H9 (cell line): ENCODE data around the gene SYDE2. TPM values are rescaled to one million over a fixed set of nuclear protein-coding genes. Genes with fewer than 3 reads are reported as not detected.

Experiments used
- DNase-seq: peaks from one replicate; pipeline ENCODE4 v3.0.0-alpha.2; 2017
- H2AFZ ChIP-seq: one replicate; pipeline ENCODE4 v1.6.1; 2013; ENCODE audit warnings: mild to moderate bottlenecking, low read length, control low read depth, moderate library complexity
- H2AK5ac ChIP-seq: 2 replicates; pipeline ENCODE4 v1.6.1; 2013; ENCODE audit warnings: low read length, control low read depth, mixed read lengths; ENCODE audit not compliant: insufficient read length
- H2BK120ac ChIP-seq: one replicate; pipeline ENCODE4 v1.6.1; 2013; ENCODE audit warnings: low read depth, mild to moderate bottlenecking, low read length, control low read depth, inconsistent platforms; ENCODE audit not compliant: poor library complexity, severe bottlenecking
- H2BK12ac ChIP-seq: 2 replicates; pipeline ENCODE4 v1.6.1; 2013; ENCODE audit warnings: low read length, control low read depth, mixed read lengths, low read depth; ENCODE audit not compliant: insufficient read length
- H2BK15ac ChIP-seq: 2 replicates; pipeline ENCODE4 v1.6.1; 2013; ENCODE audit warnings: low read depth, low read length, control low read depth
- H2BK20ac ChIP-seq: one replicate; pipeline ENCODE4 v1.6.1; 2013; ENCODE audit warnings: low read depth, mild to moderate bottlenecking, low read length, control low read depth, inconsistent platforms; ENCODE audit not compliant: poor library complexity, severe bottlenecking
- H2BK5ac ChIP-seq: 2 replicates; pipeline ENCODE4 v1.6.1; 2013; ENCODE audit warnings: low read length, control low read depth, mixed read lengths; ENCODE audit not compliant: insufficient read length
- H3K14ac ChIP-seq: 2 replicates; pipeline ENCODE4 v1.6.1; 2013; ENCODE audit warnings: low read length, control low read depth; ENCODE audit not compliant: insufficient read depth
- H3K18ac ChIP-seq: 2 replicates; pipeline ENCODE4 v1.6.1; 2013; ENCODE audit warnings: low read depth, mild to moderate bottlenecking, mixed read lengths, low read length, control low read depth; ENCODE audit not compliant: insufficient read length
- H3K23ac ChIP-seq: 2 replicates; pipeline ENCODE4 v1.6.1; 2013; ENCODE audit warnings: low read length, control low read depth, mixed read lengths, low read depth; ENCODE audit not compliant: insufficient read length
- H3K23me2 ChIP-seq: 2 replicates; pipeline ENCODE4 v1.6.1; 2013; ENCODE audit warnings: low read depth, mild to moderate bottlenecking, mixed read lengths, low read length, control low read depth; ENCODE audit not compliant: insufficient read length, poor library complexity, severe bottlenecking
- H3K27ac ChIP-seq: 2 replicates; pipeline ENCODE4 v1.5.1; 2013; ENCODE audit warnings: low read length, control low read depth, mixed read lengths, low read depth; ENCODE audit not compliant: insufficient read length
- H3K27me3 ChIP-seq: 2 replicates; pipeline ENCODE4 v1.6.1; 2013; ENCODE audit warnings: low read length, control low read depth, inconsistent platforms; ENCODE audit not compliant: insufficient read depth
- H3K4ac ChIP-seq: 2 replicates; pipeline ENCODE4 v1.6.1; 2013; ENCODE audit warnings: low read depth, mild to moderate bottlenecking, control low read depth, inconsistent platforms, low read length, moderate library complexity
- H3K4me1 ChIP-seq: 2 replicates; pipeline ENCODE4 v1.6.1; 2013; ENCODE audit warnings: low read length, control low read depth, inconsistent platforms; ENCODE audit not compliant: insufficient read depth
- H3K4me2 ChIP-seq: 2 replicates; pipeline ENCODE4 v1.6.1; 2013; ENCODE audit warnings: low read length, control low read depth, mixed read lengths; ENCODE audit not compliant: insufficient read length, insufficient read depth
- H3K56ac ChIP-seq: 2 replicates; pipeline ENCODE4 v1.6.1; 2013; ENCODE audit warnings: low read depth, mild to moderate bottlenecking, mixed read lengths, low read length, control low read depth; ENCODE audit not compliant: insufficient read length
- H3K79me1 ChIP-seq: 2 replicates; pipeline ENCODE4 v1.6.1; 2013; ENCODE audit warnings: low read depth, mild to moderate bottlenecking, moderate library complexity, low read length, control low read depth, inconsistent platforms; ENCODE audit not compliant: insufficient read depth, poor library complexity, severe bottlenecking
- H3K79me2 ChIP-seq: 2 replicates; pipeline ENCODE4 v1.6.1; 2013; ENCODE audit warnings: low read length, control low read depth, inconsistent platforms; ENCODE audit not compliant: insufficient read depth
- H3K9ac ChIP-seq: 2 replicates; pipeline ENCODE4 v1.6.1; 2013; ENCODE audit warnings: low read length, control low read depth, mixed read lengths; ENCODE audit not compliant: insufficient read length; ENCODE audit errors: extremely low read depth
- H3K9me3 ChIP-seq: one replicate; pipeline ENCODE4 v1.6.1; 2013; ENCODE audit warnings: low read depth, low read length, inconsistent platforms; ENCODE audit not compliant: control insufficient read depth
- H3T11ph ChIP-seq: one replicate; pipeline ENCODE4 v1.6.1; 2013; ENCODE audit warnings: mild to moderate bottlenecking, low read length, control low read depth, inconsistent platforms
- H4K20me1 ChIP-seq: one replicate; pipeline ENCODE4 v1.6.1; 2013; ENCODE audit not compliant: control insufficient read depth, insufficient read length, insufficient read depth
- H4K5ac ChIP-seq: 2 replicates; pipeline ENCODE4 v1.6.1; 2013; ENCODE audit warnings: low read depth, mild to moderate bottlenecking, mixed read lengths, low read length, control low read depth; ENCODE audit not compliant: insufficient read length
- H4K8ac ChIP-seq: replicated peaks from 2 replicates; pipeline ENCODE4 v1.6.1; 2013; ENCODE audit warnings: low read length, control low read depth, mixed read lengths, low read depth; ENCODE audit not compliant: insufficient read length
- H4K91ac ChIP-seq: 2 replicates; pipeline ENCODE4 v1.6.1; 2013; ENCODE audit warnings: low read depth, mild to moderate bottlenecking, moderate library complexity, mixed read lengths, low read length, control low read depth; ENCODE audit not compliant: insufficient read length
- H3K27ac Mint-ChIP-seq, 3 experiments: 2 replicates in 2 of 3; 3 replicates in 1 of 3; pipeline ENCODE4 v1.8.0; 2020 to 2021; ENCODE audit warnings: mixed read lengths in 3 of 3, mild to moderate bottlenecking in 1 of 3, moderate library complexity in 1 of 3
- H3K27me3 Mint-ChIP-seq: 2 replicates; pipeline ENCODE4 v1.8.0; 2021; ENCODE audit warnings: low read depth, mild to moderate bottlenecking, moderate library complexity, mixed read lengths
- H3K36me3 Mint-ChIP-seq, 3 experiments: 2 replicates in 2 of 3; 3 replicates in 1 of 3; pipeline ENCODE4 v1.8.0; 2020 to 2021; ENCODE audit warnings: low read depth in 3 of 3, mixed read lengths in 3 of 3; ENCODE audit not compliant: insufficient read depth in 1 of 3
- H3K4me1 Mint-ChIP-seq, 2 experiments: 2 replicates each; pipeline ENCODE4 v1.8.0; 2020; ENCODE audit warnings: mixed read lengths in 2 of 2
- H3K4me3 Mint-ChIP-seq, 2 experiments: 2 replicates in 1 of 2; 3 replicates in 1 of 2; pipeline ENCODE4 v1.8.0; 2020 to 2021; ENCODE audit warnings: mild to moderate bottlenecking in 2 of 2, mixed read lengths in 2 of 2, moderate library complexity in 1 of 2
- H3K9me3 Mint-ChIP-seq, 2 experiments: 2 replicates in 1 of 2; 3 replicates in 1 of 2; pipeline ENCODE4 v1.8.0; 2020; ENCODE audit warnings: mild to moderate bottlenecking in 2 of 2, mixed read lengths in 2 of 2, moderate library complexity in 1 of 2
- WGBS: extraction: QIAGEN DNeasy Blood & Tissue Kit; methylation state at CpG from one replicate; pipeline ENCODE4 v1.1.7; 2013; ENCODE audit warnings: missing lambda C conversion rate, low lambda C conversion rate, mixed read lengths; ENCODE audit not compliant: insufficient read length; ENCODE audit errors: extremely low coverage; 5-methylcytosine and 5-hydroxymethylcytosine counted together
- total RNA-seq: library from RNA; stranded (reverse); gene quantifications from 2 replicates; pipeline ENCODE4 v1.2.1, GENCODE V29; 2021
- TF ChIP-seq, protein P1 (sequence below): fragments of 200-600 bp; sonication (generic); conservative IDR thresholded peaks from 3 replicates; pipeline ENCODE4 v1.8.0; 2021; ENCODE audit warnings: antibody characterized with exemption, mild to moderate bottlenecking

Gene SYDE2
- total RNA-seq, 1 experiment from 2014 or later: 12.4 TPM

DNA sequence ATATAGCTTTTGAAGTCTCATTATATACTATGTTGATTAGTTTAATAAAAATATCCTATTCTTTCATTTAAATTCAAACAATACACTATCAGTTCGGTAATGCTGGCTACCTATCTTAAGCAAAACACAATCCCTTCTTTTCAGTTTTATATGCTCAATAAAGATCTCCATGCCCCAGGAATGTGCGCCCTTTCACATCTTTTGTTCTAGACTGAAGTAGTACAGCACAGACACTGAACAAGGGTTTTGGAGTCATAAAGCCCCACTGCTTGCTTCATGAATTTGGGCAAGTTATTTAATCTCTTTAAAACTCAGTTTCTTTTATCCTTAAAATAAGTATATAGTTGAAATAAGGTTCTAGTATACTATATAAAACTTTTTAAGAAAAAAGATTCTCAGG, 22.4 kb downstream of the SYDE2 start:
- H3K79me1 ChIP-seq: no peaks in the 10 kb centered on the region
- TF ChIP-seq, protein P1, sequence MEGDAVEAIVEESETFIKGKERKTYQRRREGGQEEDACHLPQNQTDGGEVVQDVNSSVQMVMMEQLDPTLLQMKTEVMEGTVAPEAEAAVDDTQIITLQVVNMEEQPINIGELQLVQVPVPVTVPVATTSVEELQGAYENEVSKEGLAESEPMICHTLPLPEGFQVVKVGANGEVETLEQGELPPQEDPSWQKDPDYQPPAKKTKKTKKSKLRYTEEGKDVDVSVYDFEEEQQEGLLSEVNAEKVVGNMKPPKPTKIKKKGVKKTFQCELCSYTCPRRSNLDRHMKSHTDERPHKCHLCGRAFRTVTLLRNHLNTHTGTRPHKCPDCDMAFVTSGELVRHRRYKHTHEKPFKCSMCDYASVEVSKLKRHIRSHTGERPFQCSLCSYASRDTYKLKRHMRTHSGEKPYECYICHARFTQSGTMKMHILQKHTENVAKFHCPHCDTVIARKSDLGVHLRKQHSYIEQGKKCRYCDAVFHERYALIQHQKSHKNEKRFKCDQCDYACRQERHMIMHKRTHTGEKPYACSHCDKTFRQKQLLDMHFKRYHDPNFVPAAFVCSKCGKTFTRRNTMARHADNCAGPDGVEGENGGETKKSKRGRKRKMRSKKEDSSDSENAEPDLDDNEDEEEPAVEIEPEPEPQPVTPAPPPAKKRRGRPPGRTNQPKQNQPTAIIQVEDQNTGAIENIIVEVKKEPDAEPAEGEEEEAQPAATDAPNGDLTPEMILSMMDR: no peak
- H3T11ph ChIP-seq: no peak overlapping the region
- H2AK5ac ChIP-seq: no peak overlapping the region
- no peak overlapping the region for H2BK120ac ChIP-seq
- H4K8ac ChIP-seq: no peak overlapping the region
- H3K4me1 ChIP-seq: no peaks in the 10 kb centered on the region
- H3K27me3 ChIP-seq: no peaks in the 10 kb centered on the region
- no CpG with 5 or more reads among the region's 2 CpGs for WGBS
- H3K23me2 ChIP-seq: no peaks in the 10 kb centered on the region
- H3K4me3 Mint-ChIP-seq: no peak overlapping the region
- no peak overlapping the region for H3K18ac ChIP-seq
- H2BK5ac ChIP-seq: no peak overlapping the region
- H3K4ac ChIP-seq: no peak overlapping the region
- no peaks in the 10 kb centered on the region for H3K27me3 Mint-ChIP-seq
- no peak overlapping the region for H3K9ac ChIP-seq
- peaks cover 4 to 16% (median 14%) of the 10 kb centered on the region in 3 experiments; a peak in 6 of 7 replicates for H3K36me3 Mint-ChIP-seq
- no peak overlapping the region for H3K56ac ChIP-seq
- no peak overlapping the region for H3K23ac ChIP-seq
- H2BK20ac ChIP-seq: no peak overlapping the region
- no peak overlapping the region for H3K14ac ChIP-seq
- H4K20me1 ChIP-seq: no peaks in the 10 kb centered on the region
- H3K79me2 ChIP-seq: no peaks in the 10 kb centered on the region
- no peak overlapping the region for H2BK15ac ChIP-seq
- no peak overlapping the region for H2AFZ ChIP-seq
- H4K91ac ChIP-seq: no peak overlapping the region
- H3K27ac ChIP-seq: no peak overlapping the region
- H4K5ac ChIP-seq: no peak overlapping the region
- no peak overlapping the region for H3K27ac Mint-ChIP-seq
- no peaks in the 10 kb centered on the region for H3K4me1 Mint-ChIP-seq
- H3K9me3 ChIP-seq: no peaks in the 10 kb centered on the region
- H3K9me3 Mint-ChIP-seq: no peaks in the 10 kb centered on the region
- H3K4me2 ChIP-seq: no peak overlapping the region
- H2BK12ac ChIP-seq: no peak overlapping the region
- DNase-seq: no peak
